H1 (cell line): ENCODE measurements around the gene GRIP1. TPM values are rescaled to one million over a fixed set of nuclear protein-coding genes. Genes with fewer than 3 reads are reported as not detected.

Experiments
- ASH2L ChIP-seq: fragments of 200-600, 300-600 bp; sonication (generic); IDR thresholded peaks from one replicate; pipeline ENCODE4 v1.7.1; 2017; ENCODE audit warnings: low read length
- EP300 ChIP-seq, 2 experiments: IDR thresholded peaks; 1 replicate in 1 of 2; 2 replicates in 1 of 2; pipeline ENCODE4 v1.6.1; 2011 to 2012; ENCODE audit warnings: low read depth in 2 of 2, low read length in 2 of 2, mild to moderate bottlenecking in 2 of 2, borderline replicate concordance in 1 of 2, inconsistent platforms in 1 of 2, moderate library complexity in 1 of 2
- JUND ChIP-seq: IDR thresholded peaks from 2 replicates; pipeline ENCODE4 v1.6.1; 2011; ENCODE audit warnings: mild to moderate bottlenecking, improper control_type of control experiment, low read length
- POLR2AphosphoS5 ChIP-seq: IDR thresholded peaks from 2 replicates; pipeline ENCODE4 v1.6.1; 2011; ENCODE audit warnings: low read depth, low read length
- RFX5 ChIP-seq: IDR thresholded peaks from 2 replicates; pipeline ENCODE4 v1.6.1; 2011; ENCODE audit warnings: low read depth, low read length, improper control_type of control experiment, borderline replicate concordance
- RXRA ChIP-seq: IDR thresholded peaks from 2 replicates; pipeline ENCODE4 v1.6.1; 2011; ENCODE audit warnings: low read depth, mild to moderate bottlenecking, low read length, moderate library complexity; ENCODE audit not compliant: insufficient read depth
- SIN3A ChIP-seq, 2 experiments: IDR thresholded peaks in 1 of 2; conservative IDR thresholded peaks in 1 of 2; 2 replicates each; pipeline ENCODE4 v1.6.1; 2011 to 2012; ENCODE audit warnings: low read length in 2 of 2, improper control_type of control experiment in 1 of 2, low read depth in 1 of 2, mild to moderate bottlenecking in 1 of 2
- TAF7 ChIP-seq: optimal IDR thresholded peaks from 2 replicates; pipeline ENCODE3; 2011; ENCODE audit warnings: low read depth, mild to moderate bottlenecking, inconsistent platforms, low read length, moderate library complexity, borderline replicate concordance
- polyA plus RNA-seq, 7 experiments: library from polyadenylated mRNA; depleted of rRNA in 3 of 7; stranded (reverse) in 5 of 7; unstranded in 2 of 7; fragments of >200 nt in 5 of 7; fragments of 200-250 nt in 2 of 7; gene quantifications; 1 replicate in 5 of 7; 2 replicates in 1 of 7; 4 replicates in 1 of 7; pipeline versions ENCODE4 v1.2.1 to v1.2.3, GENCODE V29; 2011 to 2013; ENCODE audit warnings: missing spikeins in 2 of 7, mixed read lengths in 2 of 7
- total RNA-seq: library from RNA; stranded (reverse); fragmentation: NEBNext Ultra II Directional; extraction: Animal tissue kit (Norgen Biotek cat#: 25700); gene quantifications from 2 replicates; pipeline ENCODE4 v1.2.1, GENCODE V29; 2021
- TF ChIP-seq, protein P1 (sequence below): fragments of 300-600 bp; sonication (generic); IDR thresholded peaks from 2 replicates; pipeline ENCODE4 v1.7.1; 2012; ENCODE audit warnings: low read length, moderate library complexity, mild to moderate bottlenecking, inconsistent platforms; ENCODE audit not compliant: insufficient replicate concordance
- TF ChIP-seq, protein P2 (sequence below): IDR thresholded peaks from 2 replicates; pipeline ENCODE4 v1.6.1; 2011; ENCODE audit warnings: low read depth, mild to moderate bottlenecking, low read length; ENCODE audit not compliant: insufficient read depth

Gene GRIP1
- total and polyA plus RNA-seq, 2 of the 8 experiments (the other 6 are each of a cell fraction or from before 2014, with no cell fraction given): 4.5 to 27.3 TPM

DNA sequence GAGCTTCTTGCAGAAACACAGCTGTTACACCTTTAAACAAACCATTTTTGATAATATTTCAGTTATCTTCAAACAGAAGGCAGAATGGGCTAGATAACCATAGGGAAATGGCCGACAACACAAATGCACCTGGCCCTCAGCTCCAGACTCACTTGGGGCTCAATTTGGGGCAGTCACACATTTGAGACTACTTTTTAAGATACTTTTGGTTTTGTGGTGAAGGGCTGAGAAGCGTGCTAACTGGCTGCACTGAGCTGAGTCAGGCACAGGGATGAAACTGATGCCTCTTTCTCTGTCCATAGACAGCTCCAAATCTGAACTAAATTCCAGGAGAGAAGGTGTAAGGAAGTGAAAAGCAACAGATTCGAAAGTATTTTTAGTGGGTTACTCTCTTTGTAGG is 18.5 kb upstream of the GRIP1 start (continued):
- TF ChIP-seq, protein P1, sequence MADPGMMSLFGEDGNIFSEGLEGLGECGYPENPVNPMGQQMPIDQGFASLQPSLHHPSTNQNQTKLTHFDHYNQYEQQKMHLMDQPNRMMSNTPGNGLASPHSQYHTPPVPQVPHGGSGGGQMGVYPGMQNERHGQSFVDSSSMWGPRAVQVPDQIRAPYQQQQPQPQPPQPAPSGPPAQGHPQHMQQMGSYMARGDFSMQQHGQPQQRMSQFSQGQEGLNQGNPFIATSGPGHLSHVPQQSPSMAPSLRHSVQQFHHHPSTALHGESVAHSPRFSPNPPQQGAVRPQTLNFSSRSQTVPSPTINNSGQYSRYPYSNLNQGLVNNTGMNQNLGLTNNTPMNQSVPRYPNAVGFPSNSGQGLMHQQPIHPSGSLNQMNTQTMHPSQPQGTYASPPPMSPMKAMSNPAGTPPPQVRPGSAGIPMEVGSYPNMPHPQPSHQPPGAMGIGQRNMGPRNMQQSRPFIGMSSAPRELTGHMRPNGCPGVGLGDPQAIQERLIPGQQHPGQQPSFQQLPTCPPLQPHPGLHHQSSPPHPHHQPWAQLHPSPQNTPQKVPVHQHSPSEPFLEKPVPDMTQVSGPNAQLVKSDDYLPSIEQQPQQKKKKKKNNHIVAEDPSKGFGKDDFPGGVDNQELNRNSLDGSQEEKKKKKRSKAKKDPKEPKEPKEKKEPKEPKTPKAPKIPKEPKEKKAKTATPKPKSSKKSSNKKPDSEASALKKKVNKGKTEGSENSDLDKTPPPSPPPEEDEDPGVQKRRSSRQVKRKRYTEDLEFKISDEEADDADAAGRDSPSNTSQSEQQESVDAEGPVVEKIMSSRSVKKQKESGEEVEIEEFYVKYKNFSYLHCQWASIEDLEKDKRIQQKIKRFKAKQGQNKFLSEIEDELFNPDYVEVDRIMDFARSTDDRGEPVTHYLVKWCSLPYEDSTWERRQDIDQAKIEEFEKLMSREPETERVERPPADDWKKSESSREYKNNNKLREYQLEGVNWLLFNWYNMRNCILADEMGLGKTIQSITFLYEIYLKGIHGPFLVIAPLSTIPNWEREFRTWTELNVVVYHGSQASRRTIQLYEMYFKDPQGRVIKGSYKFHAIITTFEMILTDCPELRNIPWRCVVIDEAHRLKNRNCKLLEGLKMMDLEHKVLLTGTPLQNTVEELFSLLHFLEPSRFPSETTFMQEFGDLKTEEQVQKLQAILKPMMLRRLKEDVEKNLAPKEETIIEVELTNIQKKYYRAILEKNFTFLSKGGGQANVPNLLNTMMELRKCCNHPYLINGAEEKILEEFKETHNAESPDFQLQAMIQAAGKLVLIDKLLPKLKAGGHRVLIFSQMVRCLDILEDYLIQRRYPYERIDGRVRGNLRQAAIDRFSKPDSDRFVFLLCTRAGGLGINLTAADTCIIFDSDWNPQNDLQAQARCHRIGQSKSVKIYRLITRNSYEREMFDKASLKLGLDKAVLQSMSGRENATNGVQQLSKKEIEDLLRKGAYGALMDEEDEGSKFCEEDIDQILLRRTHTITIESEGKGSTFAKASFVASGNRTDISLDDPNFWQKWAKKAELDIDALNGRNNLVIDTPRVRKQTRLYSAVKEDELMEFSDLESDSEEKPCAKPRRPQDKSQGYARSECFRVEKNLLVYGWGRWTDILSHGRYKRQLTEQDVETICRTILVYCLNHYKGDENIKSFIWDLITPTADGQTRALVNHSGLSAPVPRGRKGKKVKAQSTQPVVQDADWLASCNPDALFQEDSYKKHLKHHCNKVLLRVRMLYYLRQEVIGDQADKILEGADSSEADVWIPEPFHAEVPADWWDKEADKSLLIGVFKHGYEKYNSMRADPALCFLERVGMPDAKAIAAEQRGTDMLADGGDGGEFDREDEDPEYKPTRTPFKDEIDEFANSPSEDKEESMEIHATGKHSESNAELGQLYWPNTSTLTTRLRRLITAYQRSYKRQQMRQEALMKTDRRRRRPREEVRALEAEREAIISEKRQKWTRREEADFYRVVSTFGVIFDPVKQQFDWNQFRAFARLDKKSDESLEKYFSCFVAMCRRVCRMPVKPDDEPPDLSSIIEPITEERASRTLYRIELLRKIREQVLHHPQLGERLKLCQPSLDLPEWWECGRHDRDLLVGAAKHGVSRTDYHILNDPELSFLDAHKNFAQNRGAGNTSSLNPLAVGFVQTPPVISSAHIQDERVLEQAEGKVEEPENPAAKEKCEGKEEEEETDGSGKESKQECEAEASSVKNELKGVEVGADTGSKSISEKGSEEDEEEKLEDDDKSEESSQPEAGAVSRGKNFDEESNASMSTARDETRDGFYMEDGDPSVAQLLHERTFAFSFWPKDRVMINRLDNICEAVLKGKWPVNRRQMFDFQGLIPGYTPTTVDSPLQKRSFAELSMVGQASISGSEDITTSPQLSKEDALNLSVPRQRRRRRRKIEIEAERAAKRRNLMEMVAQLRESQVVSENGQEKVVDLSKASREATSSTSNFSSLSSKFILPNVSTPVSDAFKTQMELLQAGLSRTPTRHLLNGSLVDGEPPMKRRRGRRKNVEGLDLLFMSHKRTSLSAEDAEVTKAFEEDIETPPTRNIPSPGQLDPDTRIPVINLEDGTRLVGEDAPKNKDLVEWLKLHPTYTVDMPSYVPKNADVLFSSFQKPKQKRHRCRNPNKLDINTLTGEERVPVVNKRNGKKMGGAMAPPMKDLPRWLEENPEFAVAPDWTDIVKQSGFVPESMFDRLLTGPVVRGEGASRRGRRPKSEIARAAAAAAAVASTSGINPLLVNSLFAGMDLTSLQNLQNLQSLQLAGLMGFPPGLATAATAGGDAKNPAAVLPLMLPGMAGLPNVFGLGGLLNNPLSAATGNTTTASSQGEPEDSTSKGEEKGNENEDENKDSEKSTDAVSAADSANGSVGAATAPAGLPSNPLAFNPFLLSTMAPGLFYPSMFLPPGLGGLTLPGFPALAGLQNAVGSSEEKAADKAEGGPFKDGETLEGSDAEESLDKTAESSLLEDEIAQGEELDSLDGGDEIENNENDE: no peak
- no peak for TF ChIP-seq TAF7
- TF ChIP-seq EP300 (IDR thresholded peaks at IDR 0.05; ENCODE audit: borderline replicate concordance in 1 of 2, low read depth in 2 of 2, low read length in 2 of 2): no peak
- TF ChIP-seq RXRA: no peak
- TF ChIP-seq RFX5: no peak
- no peak for TF ChIP-seq JUND
- TF ChIP-seq, protein P2, sequence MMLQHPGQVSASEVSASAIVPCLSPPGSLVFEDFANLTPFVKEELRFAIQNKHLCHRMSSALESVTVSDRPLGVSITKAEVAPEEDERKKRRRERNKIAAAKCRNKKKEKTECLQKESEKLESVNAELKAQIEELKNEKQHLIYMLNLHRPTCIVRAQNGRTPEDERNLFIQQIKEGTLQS: no peak
- TF ChIP-seq ASH2L: no peak
- no peak for TF ChIP-seq POLR2AphosphoS5
- TF ChIP-seq SIN3A (conservative IDR thresholded peaks at IDR 0.05 in 1 of 2, IDR thresholded peaks at IDR 0.05 in 1 of 2; ENCODE audit: low read depth in 1 of 2, low read length in 2 of 2): no peak
